Eye (tissue), 1 donor: ENCODE results near the gene RTL5.
A peak's percentile ranks its signal among the peaks of the same experiment; 100 is the strongest.

ENCODE experiments used
- DNase-seq: peaks from one replicate; pipeline ENCODE4 v3.0.0-alpha.2; 2015

The RTL5 gene

DNA sequence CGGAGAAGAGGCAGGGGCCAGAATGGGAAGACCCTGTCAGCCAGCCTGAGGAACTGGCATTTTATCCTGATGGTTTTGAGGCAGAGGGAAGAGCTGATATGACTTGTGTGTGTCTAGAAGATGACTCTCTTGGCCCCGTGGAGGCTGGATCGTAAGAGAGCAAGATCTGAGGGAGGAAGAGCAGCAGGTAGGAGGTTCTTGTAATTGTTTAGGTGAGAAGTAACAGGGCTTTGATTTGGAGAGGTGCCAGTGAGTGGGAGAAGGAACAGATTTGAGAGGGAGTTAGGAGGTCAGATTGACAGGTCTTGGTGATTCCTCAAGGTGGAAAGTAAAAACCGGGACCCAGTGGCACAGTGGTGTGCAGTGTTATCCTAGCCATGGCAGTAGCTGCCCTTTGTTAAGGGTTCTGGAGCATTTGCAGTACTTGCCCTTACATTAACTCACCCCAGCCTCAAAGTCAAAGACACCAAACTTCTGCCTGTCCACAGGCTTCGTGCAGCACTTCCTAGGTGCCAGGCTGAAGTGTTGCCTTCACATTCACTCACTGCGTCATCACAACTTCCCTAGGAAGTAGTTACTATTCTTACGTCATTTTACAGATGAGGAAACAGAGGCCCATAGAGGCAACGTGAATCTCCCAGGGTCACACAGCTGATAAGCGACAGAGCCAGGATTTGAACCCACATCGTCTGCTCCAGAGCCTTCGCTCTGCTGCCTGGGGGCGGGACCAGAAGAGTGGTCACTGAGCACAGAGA lies 23.7 kb downstream of the RTL5 start:
- DNase-seq = no peak

DNA sequence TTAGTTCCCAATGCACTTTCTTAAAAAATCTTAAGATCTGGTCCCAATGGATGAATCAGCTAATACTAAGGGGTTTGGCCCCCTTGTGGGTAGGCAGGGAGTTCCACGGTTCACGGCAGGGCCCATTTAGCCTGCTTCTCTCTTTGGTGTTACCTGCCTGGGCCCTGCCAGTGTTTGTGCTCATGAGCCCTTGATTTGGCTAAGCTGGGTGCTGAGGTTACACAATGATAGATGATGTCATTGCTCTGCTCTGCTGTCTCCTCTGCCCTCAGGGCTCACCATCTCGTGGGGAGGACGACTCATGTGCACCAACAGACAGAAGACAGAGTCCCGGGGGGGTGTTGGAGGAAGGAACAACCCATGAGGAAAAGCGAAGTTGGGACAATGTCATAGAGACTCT lies 24.4 kb downstream of the RTL5 start:
- no peak for DNase-seq

GRCh38 chrX:72105436-72105835 lies 26.3 kb downstream of the RTL5 start:
- no peak for DNase-seq

- no peak for DNase-seq
Observed at GRCh38 chrX:72102760-72103159, 29.0 kb downstream of the RTL5 start.

DNA sequence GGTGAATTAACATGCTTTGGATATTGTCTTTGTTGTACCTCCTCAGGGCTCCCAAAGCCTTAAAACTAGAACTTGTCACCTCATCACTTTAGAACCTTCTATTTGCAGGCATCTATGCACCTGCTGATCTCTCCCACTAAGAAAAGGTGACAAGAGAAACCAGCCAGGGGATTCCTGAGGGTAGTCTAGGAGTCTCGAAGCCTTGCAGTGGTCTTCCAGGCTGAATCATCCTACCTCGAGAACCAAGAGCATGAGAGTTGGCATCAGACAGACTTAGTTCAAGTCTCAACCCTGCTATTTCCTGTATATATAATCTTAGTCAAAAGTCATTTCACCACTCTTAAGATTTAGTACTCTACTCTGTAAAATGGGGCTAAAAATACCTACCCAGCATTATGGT lies 29.6 kb downstream of the RTL5 start:
- no peak for DNase-seq

GRCh38 chrX:72101597-72102037 lies 30.1 kb downstream of the RTL5 start:
- DNase-seq = no peak

GRCh38 chrX:72100824-72101351 lies 30.8 kb downstream of the RTL5 start:
- no peak for DNase-seq

DNA sequence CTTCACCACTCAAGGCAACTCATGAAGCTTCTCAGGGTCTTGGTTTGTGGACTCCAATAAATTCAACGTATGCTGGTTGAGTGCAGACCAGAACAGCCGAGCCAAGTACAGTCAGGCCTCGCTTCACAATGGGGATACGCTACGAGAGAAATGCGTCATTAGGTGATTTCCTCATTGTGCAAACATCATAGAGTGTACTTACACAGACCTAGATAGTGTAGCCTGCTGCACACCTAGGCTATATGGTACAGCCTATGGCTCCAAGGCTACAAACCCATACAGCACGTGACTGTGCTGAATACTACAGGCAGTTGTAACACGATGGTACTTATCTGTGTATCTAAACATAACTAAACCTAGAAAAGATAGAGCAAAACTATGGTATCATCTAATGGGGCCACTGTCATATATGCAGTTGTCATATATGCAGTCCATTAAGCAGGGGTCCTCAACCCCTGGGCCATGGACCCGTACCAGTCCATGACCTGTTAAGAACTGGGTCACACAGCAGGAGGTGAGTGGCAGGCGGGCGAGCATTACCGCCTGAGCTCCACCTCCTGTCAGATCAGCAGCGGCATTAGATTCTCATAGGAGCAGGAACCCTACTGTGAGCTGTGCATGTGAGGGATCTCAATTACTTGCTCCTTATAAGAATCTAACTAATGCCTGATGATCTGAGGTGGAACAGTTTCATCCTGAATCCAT lies 31.5 kb downstream of the RTL5 start:
- peak; percentile 39 for DNase-seq

DNA sequence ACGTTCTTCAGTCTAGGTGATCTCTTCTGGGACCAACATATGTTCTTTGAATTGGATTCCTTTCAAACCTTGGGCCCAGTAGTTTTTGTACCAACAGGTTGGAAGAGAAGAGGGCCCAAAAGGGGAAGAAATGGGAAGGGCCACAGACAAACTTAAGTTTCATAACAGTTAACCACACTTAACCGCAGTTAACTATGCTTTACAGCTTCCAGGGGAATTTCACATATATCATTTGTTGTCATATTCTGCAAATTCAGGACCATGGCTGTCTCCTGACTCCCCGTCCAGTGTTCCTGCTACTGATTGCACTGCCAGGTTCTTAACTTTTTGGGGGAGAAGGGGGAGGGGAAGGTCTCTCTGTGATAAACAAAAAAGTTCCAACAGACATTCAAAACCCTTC lies 34.6 kb downstream of the RTL5 start:
- DNase-seq = no peak

DNA sequence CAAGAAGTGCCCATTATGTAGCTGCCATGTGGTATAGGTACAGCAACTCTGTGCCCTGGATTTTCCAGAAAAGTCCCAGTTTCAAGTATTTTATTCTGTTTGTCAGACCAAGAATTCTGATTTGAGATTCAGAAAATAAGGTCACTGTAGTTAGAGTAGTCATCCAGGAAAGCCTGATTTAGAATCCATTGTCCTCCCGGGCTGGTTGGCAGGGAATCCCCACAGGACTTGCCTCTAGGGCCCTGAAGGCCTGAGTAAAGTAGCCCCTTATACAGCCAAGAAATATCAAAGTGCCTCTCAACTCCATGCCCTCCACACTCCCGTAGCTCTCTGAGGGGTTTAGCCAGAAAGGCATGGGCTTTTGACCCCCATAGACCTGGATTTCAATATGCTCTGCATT lies 36.3 kb downstream of the RTL5 start:
- DNase-seq = no peak

- DNase-seq = peak; percentile 85
Observed at GRCh38 chrX:72094894-72095293, 36.8 kb downstream of the RTL5 start.

- no peak for DNase-seq
Observed at GRCh38 chrX:72089254-72089653, 42.5 kb downstream of the RTL5 start.

- DNase-seq = no peak
Observed at GRCh38 chrX:72088761-72089160, 43.0 kb downstream of the RTL5 start.

- DNase-seq = no peak
Observed at GRCh38 chrX:72086995-72087394, 44.7 kb downstream of the RTL5 start.

DNA sequence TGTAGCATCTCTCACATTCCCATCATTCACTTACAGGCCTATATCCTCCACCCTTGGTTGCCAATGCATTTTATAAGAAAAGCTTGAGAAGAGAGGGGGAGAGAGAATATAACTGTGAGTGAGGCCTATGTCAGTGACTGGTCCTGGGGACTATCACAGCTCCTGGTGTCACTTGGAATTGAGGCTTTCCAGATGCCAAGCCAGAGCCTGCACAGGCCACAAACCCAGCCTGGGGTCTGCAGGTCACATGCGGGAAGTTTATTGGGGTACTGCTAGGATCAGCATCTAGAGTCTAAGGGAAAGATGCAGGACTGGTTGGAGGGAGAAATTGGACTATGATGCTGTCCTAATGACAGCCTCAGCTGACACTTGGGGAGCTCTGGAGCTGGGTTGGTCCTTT lies 47.6 kb downstream of the RTL5 start:
- no peak for DNase-seq

DNA sequence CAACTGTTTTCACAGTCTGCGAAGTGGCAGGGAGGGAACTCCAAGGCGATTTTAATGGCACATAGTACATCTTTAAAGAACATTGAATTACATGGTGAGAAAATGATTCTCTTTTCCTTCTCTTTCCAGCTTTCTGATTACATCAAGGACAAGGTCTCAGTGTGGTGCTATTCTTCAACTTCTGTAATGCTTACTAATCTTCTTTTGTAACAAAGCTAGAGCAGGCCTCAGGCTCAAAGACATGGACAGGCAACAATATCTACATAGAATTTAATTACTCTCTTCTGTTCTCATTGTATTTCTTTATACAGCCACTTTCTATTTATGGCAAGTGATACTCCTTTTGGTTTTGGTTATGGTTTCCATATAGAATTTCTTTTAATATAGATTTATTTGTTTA lies 48.4 kb downstream of the RTL5 start:
- DNase-seq = no peak

DNA sequence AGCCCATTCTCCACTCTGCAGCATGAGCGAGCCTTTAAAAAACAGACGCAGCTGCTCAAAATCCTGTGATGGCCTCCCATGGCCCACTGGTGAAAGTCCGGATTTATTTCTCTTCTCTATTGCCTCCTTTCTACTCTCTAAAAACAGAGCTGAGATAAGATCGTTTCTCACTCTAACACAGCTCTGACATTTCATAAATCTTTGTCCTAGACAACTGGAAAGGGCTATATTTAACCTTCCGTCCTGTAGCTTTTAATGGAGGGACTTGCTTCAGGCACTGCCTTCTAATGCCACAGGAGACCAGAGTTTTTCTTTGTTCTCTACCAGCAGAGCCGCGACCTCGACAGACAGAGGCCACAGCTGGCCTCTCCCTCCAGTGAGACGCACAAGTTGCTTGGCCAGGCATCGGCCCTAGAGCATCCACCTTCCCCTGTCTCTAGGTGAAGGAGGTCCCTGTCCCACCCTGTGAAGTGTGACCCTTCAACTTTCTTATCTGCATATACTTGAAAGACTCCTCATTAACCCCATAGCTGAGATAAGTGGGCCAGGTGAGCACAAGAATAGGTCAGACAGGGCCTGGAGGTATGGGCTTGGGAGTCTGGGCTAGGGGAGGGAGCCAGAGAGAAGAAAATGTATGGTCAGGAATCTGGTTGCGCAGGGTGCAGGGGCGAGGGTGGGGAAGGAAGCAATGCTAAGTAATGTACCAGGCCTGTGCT lies 50.0 kb downstream of the RTL5 start:
- DNase-seq = no peak

GRCh38 chrX:72080800-72081199 lies 50.9 kb downstream of the RTL5 start:
- no peak for DNase-seq

DNA sequence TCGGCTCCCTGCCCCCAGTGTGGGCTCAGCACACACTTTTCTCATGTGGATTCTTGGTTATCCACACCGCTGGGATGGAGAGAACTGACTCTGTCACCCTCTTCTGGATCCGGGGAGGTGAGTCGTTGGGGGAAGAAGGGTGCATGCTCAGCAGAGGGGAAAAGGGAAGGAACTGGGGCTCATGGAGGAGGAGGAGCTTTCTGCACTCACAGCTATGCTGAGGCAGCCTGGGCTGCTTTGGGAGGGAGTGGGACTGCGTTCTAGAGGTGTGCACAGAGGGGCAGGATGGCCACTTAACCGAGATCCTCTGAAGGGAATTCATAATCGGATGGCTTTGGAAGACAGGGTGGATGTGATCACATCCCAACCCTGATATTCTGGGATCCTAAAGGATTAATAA lies 51.6 kb downstream of the RTL5 start:
- no peak for DNase-seq

DNA sequence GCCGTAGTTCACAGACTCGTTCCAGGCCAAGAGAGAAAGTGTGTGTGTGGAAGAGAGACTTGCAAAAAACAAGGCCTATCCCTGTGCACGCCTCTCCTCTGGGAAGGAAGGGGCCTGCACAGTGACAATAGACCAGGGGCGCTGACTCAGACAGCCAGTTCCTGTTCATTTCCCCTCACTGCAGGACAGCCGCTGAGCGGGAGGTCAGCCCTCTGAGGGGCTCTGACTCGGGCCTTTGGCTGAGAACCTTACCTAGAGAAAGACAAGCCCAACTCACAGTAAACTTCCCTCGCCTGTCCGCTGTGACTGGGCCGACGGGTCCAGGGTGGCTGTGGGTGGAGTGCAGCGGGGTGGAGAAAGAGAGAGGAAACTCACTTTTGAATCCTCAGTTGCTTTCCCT lies 52.1 kb downstream of the RTL5 start:
- no peak for DNase-seq

DNA sequence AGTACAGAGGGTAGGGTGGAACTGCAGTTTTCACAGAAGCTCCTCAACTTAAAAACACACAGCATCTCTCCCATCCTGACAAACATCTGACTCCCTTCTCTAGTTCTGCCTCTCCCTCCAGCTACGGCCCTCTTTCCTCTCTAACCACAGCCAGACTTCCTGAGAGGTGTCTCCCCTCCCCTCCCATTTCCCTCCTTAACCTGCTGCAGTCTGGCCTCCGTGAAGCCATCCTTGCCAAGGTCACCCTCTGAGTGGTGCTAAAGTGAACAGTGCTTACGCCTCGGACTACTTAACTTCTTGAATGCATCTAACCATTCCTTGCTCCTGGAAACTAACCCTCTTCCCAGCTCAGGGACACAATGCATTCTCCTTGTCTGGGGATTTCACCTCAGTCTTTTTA lies 53.3 kb downstream of the RTL5 start:
- DNase-seq = no peak
